GM12875 (cell line): Measurements from ENCODE around the gene FBRS.

ENCODE experiments used
- H3K4me3 ChIP-seq: one replicate; pipeline ENCODE4 v1.5.1; 2011; ENCODE audit warnings: low read depth, low read length, control low read depth
- CTCF ChIP-seq: IDR thresholded peaks from 2 replicates; pipeline ENCODE4 v1.5.1; 2011; ENCODE audit warnings: low read depth, mild to moderate bottlenecking, control low read depth, inconsistent platforms, low read length, moderate library complexity, borderline replicate concordance; ENCODE audit not compliant: insufficient read depth

The FBRS gene

GRCh38 chr16:30655815-30656347 lies 2.4 kb upstream of the FBRS start:
- no peak for TF ChIP-seq CTCF

GRCh38 chr16:30656388-30656787 lies 1.8 kb upstream of the FBRS start:
- TF ChIP-seq CTCF, result no peak

More at GRCh38 chr16:30655815-30656347, 2.4 kb upstream of the FBRS start:
- H3K4me3 ChIP-seq, result no peak overlapping the region

GRCh38 chr16:30656974-30657865 lies 1.0 kb upstream of the FBRS start:
- H3K4me3 ChIP-seq, result peak overlapping the region; percentile 2
- TF ChIP-seq CTCF, result no peak

More at GRCh38 chr16:30656388-30656787, 1.8 kb upstream of the FBRS start:
- no peak overlapping the region for H3K4me3 ChIP-seq

- H3K4me3 ChIP-seq, result peak overlapping the region; percentile 89
- 0 out of 2 replicates have a peak, but pooled peaks have one; percentile 13 for TF ChIP-seq CTCF
Observed at GRCh38 chr16:30658731-30659506, 688 bp downstream of the FBRS start.

GRCh38 chr16:30659507-30660423 lies 1.5 kb downstream of the FBRS start:
- TF ChIP-seq CTCF, result 0 out of 2 replicates have a peak, but pooled peaks have one; percentile 26

More at GRCh38 chr16:30659507-30660423, 1.5 kb downstream of the FBRS start:
- peak overlapping the region; percentile 89 for H3K4me3 ChIP-seq
